NCI-H82 (cell line): ENCODE measurements around the gene CREB3.

Experiments used
- DNase-seq: peaks from one replicate; lab custom pipeline; 2025; lab: John Stamatoyannopoulos, UW

Gene CREB3

DNA sequence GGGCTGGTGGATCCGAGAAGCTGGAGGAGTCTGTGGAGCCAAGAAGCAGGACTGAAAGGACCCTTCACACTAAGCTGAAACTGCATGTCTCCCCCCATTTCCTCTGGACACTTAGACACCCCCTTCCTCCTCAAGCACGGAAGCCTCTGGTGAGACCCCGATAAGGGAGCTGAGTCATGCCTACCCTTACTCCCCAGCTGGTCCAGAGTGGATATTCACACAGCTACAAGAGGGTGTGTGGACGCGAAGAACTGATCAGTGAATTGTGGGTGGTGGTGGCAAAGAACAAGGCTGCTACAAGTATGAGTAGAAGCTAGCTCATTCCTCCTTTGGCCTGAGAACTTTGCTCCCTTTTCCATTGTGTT, 4.8 kb upstream of the CREB3 start:
- DNase-seq, result no peak

GRCh38 chr9:35728041-35728971, 4.2 kb upstream of the CREB3 start:
- no peak for DNase-seq

DNA sequence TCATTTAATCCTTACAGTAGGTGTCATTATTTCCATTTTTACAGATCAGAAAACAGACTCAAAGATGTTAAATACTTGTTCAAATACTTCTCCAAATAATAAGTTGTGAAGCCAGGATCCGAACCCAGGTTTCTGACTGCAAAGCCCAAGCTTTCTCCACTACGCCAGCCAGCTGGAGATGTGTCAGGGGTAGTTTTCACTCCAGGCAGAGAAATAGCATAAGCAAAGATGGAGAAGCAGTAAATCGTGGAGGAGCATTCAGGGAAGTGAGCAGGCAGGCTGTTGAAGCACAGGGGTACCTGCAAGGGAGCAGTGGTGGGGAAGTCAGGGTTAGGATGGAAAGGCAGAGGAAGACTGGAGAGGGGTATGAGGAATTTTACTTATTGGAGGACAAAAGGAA, 3.4 kb upstream of the CREB3 start:
- DNase-seq, result no peak

DNA sequence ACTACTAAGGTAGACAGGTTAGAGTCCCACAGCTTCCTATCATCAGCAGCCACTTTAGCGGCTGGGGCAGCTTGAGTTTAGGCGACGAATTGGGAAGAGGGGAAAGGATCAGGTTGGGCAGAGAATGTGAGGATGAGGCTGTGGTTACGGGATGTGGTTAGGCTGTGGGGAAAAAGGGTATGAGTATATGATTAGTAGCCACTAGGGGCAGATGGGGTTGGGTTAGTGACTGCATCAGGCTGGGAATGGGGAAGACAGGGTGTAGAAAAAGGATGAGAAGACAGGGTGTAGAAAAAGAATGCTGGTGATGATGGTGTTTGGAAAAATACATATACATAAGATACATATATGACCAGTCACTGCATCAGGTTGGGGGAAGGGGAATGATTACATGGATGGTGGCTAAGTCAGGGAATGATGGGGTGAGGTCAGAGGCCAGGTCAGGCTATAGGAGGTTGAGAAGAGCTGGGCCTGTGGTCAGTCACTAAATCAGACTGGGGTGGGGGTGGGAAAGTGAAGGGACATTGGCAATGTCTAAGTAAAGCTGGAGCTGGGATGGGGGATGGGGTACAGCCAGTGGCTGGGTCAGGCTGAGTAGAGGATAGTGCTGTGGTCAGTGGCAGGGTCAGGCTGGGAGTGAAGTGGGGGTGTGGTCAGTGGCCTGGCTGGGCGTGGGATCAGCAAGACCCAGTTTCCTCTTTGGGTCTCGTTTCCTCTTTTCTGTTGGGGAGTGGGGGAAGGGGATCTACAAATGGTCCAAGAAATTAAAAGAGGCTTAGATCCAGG, 2.6 kb upstream of the CREB3 start:
- peak; percentile 62 for DNase-seq

DNA sequence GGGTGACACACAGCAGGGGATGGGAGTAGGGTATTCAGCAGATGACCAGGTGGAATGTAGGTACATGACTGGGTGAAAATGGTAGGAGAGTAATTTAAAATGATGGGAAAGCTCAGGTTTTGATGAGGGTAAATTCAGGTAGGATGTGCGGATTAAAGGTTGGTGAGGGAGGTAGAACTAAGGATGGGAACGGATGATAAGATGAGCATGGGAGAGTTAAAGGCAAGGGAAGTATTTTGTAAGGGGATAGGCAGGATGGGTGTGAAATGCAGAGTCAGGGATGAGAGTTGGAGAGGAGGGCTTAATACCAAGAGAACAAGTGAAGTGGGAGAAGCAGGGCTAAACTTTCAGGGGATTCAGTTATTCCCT, 2.0 kb upstream of the CREB3 start:
- no peak for DNase-seq

DNA sequence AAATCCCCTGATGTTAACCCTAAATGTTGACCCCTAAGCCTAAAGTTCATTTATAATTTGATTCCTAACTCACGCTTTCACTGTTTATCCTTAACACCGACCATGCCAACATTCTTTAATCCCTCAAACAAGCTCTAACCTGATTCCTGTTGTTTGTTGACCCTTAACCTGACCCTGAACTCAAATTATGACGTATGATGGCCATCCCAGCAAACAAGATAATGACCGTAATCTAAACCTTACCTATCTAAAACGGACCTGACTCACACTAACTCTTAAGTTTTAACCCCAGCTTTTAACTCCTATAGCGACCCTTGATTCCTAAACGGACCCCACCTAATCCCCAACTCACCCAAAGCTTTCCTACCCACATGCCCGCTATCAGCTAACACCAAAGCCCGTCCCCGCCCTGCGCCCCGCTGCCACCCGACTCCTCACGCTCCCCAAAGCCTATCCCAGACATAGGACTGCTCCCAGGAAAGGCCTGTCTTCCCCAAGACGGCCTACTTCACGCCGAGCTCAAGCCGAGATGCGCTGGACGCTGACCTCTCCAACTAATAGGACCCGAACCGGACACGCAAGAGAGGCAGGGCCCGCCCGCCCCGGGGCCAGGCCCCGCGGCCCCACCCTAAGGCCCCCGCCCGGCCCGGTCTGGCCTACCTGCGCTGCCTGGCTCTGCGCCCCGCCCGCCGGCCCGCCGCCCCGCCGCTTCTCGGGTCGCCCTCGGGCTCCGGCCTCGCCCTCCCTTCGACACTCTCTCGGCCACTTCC, 866 bp upstream of the CREB3 start:
- DNase-seq, result peak; percentile 47

GRCh38 chr9:35732800-35733541, 505 bp downstream of the CREB3 start:
- DNase-seq, result peak; percentile 77

DNA sequence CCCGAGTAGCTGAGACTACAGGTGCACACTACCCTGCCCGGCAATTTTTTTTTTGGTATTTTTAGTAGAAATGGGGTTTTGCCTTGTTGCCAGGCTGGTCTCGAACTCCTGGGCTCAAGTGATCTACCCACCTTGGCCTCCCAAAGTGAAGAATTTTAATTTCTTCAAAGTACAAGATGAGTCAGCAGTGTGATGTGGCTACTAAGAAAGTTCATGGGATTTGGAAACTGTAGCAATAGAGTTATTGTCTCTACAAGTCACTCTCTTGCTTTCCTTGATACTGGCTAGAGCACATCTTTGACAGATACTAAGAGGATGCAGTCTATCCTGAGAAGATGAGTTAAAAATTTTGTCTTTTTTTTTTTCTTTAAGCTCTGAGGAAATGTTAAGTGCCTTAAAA, 1.6 kb downstream of the CREB3 start:
- DNase-seq, result no peak

GRCh38 chr9:35736201-35736633, 3.8 kb downstream of the CREB3 start:
- peak; percentile 89 for DNase-seq

GRCh38 chr9:35737143-35737542, 4.7 kb downstream of the CREB3 start:
- no peak for DNase-seq

- DNase-seq, result no peak
These were observed 5.7 kb downstream of the CREB3 start for GRCh38 chr9:35738186-35738585.

- no peak for DNase-seq
These were observed 6.5 kb downstream of the CREB3 start for GRCh38 chr9:35738924-35739323.

DNA sequence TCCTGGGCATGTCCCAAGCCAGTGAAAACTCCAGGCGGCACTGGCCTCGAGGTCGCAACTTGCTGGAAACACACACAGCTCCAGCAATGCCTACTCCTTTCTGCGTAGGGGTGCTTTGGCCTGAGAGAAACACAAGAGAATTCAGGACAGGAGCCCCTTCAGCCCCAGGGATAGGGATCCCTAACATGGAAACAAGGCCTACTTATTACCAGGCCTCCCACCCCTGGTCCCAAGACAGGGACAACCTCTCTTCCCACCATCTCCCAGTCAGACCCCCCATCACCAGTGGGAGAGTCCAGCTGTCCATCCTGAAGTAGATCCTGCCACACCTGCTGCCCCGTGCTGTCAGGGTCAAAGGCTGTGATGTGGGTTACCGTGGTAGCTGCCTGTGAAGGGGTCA, 7.8 kb downstream of the CREB3 start:
- no peak for DNase-seq

DNA sequence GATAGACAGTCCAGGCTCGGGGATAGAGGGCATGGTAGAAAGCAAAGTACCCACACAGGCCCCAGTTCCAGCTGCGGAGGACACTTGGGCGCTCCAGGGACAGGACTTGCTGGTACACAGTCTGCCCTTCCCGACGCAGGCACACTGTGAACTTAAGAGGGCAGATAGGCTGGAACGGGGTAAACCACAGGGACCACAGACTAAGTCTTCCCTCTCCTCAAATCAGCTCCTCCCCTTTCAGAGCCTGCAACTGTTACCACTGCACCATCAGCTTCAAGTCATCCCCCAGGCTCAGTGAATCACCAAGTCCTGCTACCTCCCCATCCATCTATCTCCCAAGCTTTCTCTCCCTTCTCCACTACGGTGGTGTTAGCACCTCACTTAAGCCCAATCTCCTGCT, 9.3 kb downstream of the CREB3 start:
- no peak for DNase-seq

GRCh38 chr9:35743452-35743851, 11.0 kb downstream of the CREB3 start:
- DNase-seq, result no peak

- no peak for DNase-seq
These were observed 11.5 kb downstream of the CREB3 start for GRCh38 chr9:35743880-35744518.

- DNase-seq, result peak; percentile 82
These were observed 13.1 kb downstream of the CREB3 start for GRCh38 chr9:35745569-35745968.

- peak; percentile 3 for DNase-seq
These were observed 14.1 kb downstream of the CREB3 start for GRCh38 chr9:35746583-35746982.

GRCh38 chr9:35748242-35748857, 15.9 kb downstream of the CREB3 start:
- DNase-seq, result no peak

- peak; percentile 75 for DNase-seq
These were observed 16.5 kb downstream of the CREB3 start, which contains the start of the genes GBA2 and RGP1 for GRCh38 chr9:35748858-35749514. Gene GBA2, minus strand, starts transcription at chr9:35749228. Its CDS starts 524 bp downstream, at chr9:35748704. Gene RGP1, plus strand, starts transcription at chr9:35749287. Its CDS starts 469 bp downstream, at chr9:35749756.
